SK-N-SH treated with all-trans-retinoic acid at 6 μM for 48 hours (cell line): ENCODE measurements around the gene CHID1.

Experiments
- OSR1 ChIP-seq: fragments of 250-450 bp; sonication (Bioruptor Pico); IDR thresholded peaks from 2 replicates; pipeline ENCODE4 v1.8.0; 2022; ENCODE audit warnings: moderate library complexity, mild to moderate bottlenecking, inconsistent platforms
- SNAI2 ChIP-seq: fragments of 250-450 bp; sonication (Bioruptor Pico); IDR thresholded peaks from 2 replicates; pipeline ENCODE4 v1.5.0; 2020; ENCODE audit warnings: mild to moderate bottlenecking, moderate library complexity
- ZNF70 ChIP-seq: fragments of 450-650 bp; formaldehyde crosslinking; IDR thresholded peaks from 2 replicates; pipeline ENCODE4 v1.5.0; 2020; ENCODE audit warnings: mild to moderate bottlenecking, moderate library complexity
- TF ChIP-seq, protein P1 (sequence below): fragments of 250-450 bp; sonication (Bioruptor Pico); IDR thresholded peaks from 2 replicates; pipeline ENCODE4 v1.8.0; 2020; ENCODE audit warnings: mild to moderate bottlenecking, moderate library complexity, borderline replicate concordance

DNA sequence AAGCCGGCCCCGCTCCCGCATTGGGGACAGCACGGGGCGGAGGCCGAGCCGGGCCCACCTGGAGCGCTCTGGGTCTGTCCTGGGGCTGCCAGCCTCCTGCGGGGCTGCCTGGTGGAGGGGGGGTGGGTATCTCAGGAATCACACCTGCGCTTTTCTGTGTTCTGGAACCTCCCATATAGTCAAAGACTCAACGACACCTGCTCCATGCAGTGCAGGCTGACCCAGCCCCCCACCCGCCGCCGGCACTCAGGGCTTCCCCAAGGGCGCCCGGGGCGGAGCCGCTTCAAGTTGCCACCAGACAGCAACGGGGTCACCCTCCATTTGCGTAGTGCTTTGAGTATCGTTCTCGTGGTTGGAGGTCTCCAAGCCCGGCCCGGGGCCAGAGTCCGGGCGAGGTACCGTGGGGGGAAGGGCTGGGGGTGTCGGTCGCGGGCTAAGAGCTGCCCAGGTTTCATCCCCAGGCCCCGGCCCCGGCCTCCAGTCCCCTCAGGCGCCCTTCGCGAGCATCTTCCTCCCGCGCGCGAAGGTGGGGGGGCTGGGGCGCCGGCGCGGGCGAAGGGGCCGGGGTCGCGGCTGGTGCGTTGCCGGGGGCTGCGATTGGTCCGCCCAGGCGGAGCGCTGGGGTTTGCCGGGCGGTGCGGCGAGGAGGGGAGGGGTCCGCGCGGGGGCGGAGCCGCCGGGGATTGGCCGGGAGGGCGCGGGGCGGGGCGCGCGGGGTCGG lies 61.3 kb downstream of the CHID1 start:
- no peak for TF ChIP-seq ZNF70 (CRISPR knock-in tag)
- TF ChIP-seq, protein P1, sequence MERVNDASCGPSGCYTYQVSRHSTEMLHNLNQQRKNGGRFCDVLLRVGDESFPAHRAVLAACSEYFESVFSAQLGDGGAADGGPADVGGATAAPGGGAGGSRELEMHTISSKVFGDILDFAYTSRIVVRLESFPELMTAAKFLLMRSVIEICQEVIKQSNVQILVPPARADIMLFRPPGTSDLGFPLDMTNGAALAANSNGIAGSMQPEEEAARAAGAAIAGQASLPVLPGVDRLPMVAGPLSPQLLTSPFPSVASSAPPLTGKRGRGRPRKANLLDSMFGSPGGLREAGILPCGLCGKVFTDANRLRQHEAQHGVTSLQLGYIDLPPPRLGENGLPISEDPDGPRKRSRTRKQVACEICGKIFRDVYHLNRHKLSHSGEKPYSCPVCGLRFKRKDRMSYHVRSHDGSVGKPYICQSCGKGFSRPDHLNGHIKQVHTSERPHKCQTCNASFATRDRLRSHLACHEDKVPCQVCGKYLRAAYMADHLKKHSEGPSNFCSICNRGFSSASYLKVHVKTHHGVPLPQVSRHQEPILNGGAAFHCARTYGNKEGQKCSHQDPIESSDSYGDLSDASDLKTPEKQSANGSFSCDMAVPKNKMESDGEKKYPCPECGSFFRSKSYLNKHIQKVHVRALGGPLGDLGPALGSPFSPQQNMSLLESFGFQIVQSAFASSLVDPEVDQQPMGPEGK (CRISPR knock-in tag), result no peak
- no peak for TF ChIP-seq SNAI2 (CRISPR knock-in tag)
- TF ChIP-seq OSR1 (CRISPR knock-in tag), result no peak
